GM18499 (cell line): ENCODE data around the gene DDX1.
"Not testable (repeated sequence)": the region's sequence is repeated elsewhere in the genome, so short reads cannot be mapped to it uniquely, and the experiment has no call there.

Experiments used
- ATAC-seq: cut with Tn5 transposase; IDR thresholded peaks from one replicate; pipeline ENCODE4 v1.9.1; 2021; ENCODE audit warnings: moderate number of reproducible peaks; ENCODE audit not compliant: insufficient read depth, unreplicated experiment

The DDX1 gene

DNA sequence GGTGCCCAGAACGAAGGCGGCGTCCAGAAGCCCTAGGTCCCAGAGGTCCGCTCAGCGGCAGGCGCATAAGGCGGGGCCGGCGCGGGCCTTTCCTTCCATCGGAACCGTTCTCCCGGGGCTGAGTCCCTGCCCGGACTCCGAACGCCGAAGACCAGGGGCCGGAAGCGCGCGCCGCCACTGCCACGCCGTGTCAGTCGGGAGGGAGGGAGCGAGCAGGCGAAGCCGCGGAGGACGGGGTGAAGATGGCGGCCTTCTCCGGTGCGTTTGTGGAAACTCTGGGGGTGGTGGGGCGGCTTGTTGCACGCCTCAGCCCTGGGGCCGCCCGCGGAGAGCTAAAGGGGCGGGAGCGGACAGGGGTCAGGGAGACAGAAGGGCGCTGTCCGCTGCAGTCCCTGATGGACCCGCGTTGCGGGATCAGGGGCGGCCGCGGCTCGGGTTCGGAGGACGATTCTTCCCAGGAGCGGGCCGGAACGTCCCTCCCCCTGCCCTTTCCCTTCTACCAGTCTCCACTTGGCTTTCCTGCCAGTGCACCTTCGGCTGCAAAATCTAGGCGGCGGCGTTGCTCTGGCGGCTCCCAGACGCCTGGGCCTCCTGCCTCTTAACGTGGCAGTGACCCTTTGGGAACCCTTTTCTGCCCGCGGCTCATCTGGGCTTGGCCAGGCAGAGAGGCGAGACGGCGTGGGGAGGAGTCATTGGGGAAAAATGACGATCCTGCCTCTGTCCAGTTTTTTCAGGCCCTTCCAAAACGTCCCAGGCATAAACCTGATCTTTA is at the start of gene DDX1:
Gene DDX1, plus strand, starts transcription at position 177 of the 772 bp plus-strand sequence. Its CDS starts 66 bp downstream, at position 243.
- ATAC-seq: peak; percentile 83

DNA sequence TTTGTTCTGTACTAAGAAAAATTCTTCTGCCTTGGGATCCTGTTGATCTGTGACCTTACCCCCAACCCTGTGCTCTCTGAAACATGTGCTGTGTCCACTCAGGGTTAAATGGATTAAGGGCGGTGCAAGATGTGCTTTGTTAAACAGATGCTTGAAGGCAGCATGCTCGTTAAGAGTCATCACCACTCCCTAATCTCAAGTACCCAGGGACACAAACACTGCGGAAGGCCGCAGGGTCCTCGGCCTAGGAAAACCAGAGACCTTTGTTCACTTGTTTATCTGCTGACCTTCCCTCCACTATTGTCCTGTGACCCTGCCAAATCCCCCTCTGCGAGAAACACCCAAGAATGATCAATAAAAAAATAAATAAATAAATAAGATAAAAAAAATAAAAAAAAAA is 49.4 kb upstream of the DDX1 start:
- ATAC-seq: not testable (repeated sequence)

DNA sequence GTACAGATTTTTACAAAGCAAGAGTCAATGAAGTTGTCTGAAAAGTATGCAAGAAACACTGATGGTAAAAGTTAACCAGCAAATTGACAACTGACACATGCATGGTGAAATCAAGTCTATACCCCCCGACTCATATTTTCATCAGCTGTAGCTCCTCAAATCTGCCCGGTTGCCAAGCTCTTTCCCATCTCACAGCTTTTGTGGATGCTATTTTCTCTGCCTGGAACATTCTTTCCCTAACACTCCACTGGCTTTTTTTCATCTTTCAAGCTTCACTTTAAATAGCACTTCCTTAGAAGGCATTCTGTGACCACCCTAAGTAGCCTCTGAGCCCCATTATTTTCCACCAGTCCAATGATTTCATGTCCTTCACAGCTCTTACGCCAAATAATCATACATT is 48.6 kb upstream of the DDX1 start:
- no peak for ATAC-seq

DNA sequence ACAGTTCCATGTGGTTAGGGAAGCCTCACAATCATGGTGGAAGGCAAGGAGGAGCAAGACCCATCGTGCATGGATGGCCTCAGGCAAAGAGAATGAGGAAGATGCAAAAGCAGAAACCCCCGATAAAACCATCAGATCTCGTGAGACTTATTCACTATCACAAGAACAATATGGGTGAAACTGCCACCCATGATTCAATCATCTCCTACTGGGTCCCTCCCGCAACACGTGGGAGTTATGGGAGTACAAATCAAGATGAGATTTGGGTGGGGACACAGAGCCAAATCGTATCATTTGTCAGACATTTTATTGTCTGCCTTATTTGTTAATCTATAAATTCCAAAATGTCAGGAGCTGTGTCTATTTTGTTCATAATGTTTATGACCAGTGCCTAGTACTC is 48.1 kb upstream of the DDX1 start:
- ATAC-seq: no peak

DNA sequence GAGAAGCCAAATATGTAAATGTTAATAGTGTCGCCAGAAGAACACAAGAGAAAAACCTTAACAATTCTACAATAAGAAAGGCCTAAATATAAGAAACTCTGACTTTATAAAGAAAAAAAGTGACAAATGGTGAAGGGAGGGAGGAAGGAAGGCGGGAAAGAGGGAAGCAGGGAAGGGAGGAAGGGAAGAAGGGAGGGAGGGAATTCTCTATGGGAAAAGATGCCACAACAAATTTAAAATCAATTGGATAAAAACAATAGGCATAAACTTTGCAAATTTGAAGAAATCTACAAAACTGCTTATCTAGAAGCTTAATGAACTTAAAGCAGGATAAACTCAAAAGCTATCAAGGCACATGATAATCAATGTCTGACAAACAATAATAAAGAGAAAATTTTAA is 47.4 kb upstream of the DDX1 start:
- no peak for ATAC-seq

DNA sequence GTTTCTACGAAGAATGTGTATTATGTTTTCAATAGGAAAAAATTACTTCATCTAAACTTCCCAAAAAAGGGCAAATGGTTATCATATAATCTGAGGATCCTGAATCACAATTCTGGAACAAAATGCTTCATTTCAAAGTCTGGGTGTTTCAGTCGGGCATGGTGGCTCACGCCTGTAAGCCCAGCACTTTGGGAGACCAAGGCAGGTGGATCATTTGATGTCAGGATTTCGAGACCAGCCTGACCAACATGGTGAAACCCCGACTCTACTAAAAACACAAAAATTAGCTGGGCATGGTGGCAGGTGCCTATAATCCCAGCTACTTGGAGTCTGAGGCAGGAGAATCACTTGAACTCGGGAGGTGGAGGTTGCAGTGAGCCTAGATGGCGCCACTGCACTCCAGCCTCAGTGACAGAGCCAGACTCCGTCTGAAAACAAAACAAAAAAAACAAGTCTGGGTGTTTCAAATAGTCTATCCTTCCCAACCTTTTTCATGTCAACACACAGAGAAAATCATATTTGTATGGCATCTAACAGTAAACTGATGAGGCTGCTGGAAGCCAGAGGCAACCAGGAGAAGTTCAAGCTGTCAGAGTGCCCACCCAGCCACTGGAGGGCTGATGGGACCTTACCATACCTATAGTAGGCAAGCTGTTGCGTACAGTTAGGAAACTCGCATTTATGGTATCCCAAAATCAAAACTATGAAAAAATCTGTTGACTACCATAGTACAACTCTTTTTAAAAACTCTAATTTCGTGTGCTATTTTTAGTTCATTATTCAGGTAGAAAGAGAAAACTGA is 45.2 kb upstream of the DDX1 start:
- ATAC-seq: no peak

DNA sequence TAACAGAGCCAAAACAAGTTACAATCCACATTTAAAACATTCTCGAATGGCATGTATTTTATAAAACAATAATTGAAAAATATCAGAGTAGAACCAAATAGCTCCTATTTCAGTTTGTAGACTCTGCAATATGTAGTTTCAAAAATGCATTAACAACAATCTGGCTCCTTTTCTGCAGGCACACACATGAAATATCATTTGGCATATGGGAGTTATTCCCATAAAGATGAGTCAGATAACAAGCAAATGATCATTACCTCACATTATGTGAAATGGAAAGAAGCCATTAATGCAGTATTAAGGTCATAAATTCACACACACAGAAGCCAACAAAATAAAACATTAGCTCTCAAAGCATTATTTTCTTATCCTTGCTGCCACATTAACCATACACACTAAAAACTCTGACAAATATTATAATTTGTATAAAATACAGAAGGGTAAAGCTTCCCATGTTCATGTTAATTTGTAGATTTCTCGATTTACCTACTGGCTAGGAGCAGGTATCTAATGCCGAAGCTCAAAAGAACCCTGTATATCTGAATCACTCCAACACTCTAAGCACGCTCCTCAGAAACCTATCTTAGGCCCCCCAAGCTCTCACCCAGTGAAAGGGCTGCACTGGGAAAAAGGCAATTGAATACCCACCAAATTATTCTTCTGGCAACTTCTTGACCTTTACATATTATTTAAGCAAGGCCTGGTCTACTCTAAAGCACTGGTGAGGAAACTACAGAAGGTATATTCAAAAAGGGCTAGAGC is 44.4 kb upstream of the DDX1 start:
- no peak for ATAC-seq

DNA sequence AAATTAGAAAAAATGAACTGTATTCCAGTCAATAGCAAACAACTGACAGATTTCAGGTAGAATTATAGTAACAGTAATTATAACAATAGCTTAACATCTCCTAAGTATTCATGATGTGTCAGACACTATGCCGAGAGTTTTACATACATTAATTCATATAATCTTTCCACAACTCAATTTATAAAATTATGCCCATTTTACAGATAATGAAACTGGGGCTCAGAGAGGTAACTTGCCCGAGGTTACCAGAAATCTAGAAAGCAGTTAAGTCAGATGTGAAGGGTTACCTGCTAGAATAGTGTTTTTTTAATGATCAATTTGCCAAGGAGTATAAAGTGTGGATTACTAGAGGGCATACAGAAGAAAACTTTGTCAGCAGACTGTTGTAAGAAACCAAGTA is 42.7 kb upstream of the DDX1 start:
- ATAC-seq: no peak

DNA sequence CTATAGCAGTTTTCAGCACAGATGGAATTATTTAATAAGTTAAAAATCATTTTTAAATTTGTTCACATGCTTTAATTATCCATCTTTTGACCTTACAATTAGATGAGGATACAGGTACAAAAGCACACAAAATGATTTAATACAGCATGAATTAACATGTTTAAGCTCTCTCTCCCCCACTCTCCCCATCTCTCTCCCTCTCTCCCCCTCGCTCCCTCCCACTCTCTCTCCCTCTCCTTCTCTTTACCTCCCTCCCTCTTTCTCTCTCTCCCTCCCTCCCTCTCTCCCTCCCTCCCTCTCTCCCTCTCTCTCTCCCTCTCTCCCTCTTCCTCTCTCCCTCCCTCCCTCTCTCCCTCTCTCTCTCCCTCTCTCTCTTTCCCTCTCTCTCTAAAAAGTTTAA is 38.1 kb upstream of the DDX1 start:
- ATAC-seq: no peak

DNA sequence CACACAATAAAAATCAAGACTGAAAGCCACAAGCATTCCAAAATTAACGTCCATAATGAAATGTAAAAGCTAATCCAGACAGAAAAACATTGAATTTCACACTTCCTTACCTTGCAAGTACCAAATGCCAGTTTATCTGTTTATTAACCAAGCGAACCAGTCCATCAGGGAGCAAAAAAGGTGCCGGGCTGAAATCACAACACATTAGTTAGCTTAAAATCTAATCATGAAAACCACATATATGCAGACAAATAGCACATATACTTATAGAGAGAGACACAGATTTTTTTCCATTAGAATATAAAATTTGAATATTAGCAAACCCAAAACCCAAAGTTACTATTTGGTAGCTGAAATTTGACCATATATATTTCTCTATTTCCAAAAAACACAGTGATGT is 37.7 kb upstream of the DDX1 start:
- ATAC-seq: no peak

DNA sequence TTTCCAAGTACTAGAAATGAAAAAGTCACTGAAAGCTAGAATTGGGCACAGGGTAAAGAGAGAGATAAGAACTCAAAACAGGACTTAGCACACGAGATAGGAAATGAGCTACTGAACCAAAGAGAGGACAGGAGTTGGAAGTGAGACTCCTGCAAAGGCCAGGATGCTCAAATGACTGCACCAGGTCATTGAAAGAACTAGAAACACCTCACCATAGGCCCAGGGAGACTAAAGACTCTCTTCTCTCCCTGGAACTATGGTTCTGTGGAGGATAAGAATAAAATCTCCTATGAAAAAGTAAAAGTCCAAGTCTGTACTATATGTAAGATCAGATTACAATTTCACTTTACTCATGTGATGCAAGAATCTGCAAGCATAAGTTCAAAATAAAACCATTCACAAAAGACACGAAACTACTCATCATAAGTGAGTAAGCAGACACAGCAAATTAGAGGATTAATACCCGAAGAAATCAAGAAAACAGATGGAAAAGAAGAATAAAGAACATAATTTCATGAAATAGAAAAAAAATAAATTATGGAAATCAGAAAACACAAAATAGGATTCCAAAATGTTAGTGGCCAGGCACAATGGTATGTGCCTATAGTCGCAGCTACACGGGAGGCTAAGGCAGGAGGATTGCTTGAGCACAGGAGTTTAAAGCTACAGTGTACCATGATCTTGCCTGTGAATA is 37.0 kb upstream of the DDX1 start:
- no peak for ATAC-seq

DNA sequence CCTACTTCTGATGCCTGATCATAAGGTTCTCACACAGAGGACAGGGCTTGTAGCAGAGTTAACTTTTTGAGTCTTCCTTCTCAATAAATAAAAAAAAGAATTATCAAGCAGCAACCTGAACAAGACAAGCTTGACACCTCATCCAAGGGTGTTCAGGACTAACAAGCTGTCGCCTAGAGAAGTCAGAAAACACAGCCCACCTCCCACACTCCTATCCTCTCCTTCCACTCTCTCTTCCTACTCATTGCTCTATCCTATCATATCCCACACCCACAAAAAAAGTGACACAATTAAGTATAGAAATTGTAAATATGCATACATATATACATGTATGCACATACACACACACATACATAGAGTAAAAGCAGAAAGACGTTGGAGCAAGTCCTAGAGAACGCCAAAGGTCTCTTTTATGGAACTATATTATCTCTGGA is 35.9 kb upstream of the DDX1 start:
- ATAC-seq: no peak

DNA sequence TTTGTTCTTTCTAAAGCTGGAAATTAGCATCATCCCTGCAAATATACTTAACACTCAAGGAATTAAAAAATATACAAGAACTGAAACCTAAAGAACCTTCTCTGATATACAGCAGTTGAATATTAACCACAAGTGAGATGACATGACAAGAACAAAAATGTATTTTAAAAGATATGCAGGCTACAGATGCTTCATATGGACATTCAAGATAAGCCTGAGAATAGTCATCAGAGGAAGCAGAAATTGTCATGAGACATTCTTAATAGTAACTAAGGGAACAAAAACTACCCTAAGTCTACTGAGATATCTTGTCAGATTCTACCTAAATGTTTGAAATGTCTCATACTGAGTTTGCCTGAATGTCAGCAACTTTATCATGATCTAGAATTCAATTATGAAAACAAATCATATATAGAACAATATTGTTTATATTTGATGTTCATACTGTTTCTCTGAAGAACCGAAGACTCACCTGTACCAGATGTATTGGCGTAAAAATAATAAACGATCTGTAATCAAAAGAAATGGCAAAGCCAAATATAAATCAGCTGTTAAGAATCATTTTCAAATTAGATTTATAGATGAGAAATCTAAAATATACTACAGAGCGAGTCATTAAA is 35.2 kb upstream of the DDX1 start:
- ATAC-seq: no peak

DNA sequence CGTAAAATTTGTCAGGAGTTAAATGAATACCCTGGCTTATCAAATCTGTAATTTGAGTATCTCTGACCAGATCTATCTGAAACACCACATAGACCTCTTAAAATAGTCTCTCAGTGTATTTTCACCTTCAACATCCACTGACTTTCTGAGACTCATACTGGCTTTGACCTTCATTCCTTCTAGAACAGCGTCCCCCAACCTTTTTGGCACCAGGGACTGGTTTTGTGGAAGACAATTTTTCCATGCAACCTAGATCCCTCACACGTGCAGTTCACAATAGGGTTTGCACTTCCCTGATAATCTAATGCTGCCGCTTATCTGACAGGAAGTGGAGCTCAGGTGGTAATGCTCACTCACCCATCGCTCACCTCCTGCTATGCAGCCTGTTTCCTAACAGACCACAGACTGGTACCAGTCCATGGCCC is 33.8 kb upstream of the DDX1 start:
- ATAC-seq: no peak

DNA sequence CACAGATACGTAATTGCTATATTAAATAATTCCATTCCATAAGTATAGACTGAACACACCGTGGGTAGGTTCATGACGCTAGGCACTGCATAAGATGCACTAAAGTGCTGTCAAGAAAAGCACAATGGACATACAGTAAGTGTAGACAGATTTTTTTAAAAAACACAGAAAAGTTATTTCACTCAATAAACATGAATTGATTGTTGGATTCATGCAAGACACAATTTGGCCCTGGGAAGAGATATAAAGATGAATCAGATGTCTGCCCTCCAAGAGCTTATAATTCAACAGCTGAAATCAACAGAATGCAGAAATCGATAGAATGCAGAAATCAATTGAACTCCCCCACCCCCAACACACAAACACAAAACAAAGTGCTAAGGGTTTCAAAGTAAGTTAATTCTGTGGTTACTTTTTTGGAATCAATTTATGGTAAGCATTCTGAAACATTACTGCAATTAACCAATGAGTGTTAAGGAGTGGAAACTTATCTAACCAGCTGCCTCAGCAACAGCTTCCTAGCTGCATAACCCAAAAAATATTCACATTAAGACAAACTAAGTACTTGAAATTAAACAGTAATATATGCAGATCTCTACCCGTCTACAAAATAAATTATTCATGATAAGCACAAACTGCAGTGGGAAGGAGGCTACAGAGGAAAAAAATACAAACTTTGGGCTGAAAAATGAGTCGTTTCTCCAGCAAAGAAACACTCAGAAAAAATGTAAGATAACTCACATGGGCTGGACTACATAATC is 32.1 kb upstream of the DDX1 start:
- no peak for ATAC-seq

DNA sequence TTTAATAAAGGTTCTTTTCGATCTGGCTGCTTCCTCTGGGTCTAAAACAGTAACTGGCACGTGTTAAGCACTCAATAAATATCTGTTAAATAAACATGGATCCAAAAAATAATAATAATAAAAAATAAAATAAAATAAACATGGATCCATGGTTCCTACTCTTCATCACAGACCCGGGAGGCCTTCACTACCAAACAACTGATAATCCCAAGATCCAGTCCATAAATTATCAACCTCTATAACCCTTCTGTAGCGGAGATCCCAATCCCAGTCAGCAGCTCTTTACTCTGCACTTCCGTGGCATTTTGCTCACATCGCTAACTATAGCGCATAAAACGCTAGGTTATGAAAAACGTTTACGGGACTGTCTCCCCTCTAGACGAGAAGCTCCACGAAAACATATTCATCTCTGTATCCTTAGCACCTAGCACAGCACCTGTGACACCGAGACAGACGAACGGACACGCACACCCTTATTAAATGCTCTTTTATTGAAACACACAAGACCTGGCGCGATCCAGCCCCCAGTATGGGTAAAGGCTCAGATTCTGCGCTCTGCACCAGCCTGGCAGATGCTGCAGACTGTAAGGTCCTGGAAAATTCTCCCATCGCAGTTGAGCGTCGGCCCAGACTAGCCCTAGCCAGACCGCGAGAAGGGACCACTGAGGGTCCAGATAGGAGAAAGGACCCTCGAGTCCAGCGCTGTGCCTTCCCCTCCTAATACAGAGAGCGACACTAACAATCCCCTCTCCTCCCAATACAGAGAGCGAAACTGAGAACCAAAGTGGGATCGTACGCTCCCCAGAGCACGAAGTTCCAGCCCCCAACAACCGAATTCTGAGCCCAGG is 31.3 kb upstream of the DDX1 start:
- peak; percentile 39 for ATAC-seq

DNA sequence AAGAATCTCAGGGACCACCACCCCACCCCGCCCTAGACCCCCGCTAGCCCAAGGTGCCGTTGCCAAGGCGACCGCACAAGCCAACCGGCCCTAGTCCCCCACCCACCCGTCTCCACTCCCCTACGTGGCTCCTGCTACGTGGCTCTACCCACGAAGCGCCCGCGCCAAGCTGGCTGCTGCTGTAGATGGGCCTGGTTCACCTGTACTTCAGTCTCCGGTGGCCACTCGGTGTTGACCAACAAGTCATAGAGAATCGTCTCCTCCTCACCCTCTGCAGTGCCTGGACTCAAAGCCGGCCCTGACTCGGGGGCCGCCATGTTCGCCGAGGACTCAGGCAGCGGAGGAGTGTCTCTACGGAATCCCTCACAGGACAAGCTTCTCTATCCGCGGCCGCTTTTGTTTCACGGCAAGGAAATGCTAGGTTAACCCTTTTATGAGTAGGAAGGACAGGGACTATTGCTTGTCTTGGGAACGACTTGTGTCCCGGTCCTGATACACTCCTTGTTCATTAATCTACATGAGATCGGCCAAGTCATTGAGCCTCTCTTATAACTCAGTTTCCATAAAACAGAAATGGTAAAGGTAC is 30.6 kb upstream of the DDX1 start, which contains the start of gene NBAS:
Gene NBAS, minus strand, starts transcription at position 347 of the 586 bp plus-strand sequence. Its CDS starts 30 bp downstream, at position 317.
- ATAC-seq: peak; percentile 55
